DMS114 treated with DMSO at 0.1 percent for 48 hours (cell line): ENCODE results near the gene SOX21.
"Not testable (repeated sequence)": the region's sequence is repeated elsewhere in the genome, so short reads cannot be mapped to it uniquely, and the experiment has no call there.

ENCODE experiments used
- DNase-seq: peaks from one replicate; lab custom pipeline; 2025; ENCODE audit not compliant: unreplicated experiment; lab: John Stamatoyannopoulos, UW

The SOX21 gene

GRCh38 chr13:94712287-94712811 lies at the start of gene SOX21:
TSS of gene SOX21 (minus strand) at chr13:94712545. CDS start at chr13:94712049, 496 bp downstream.
- no peak for DNase-seq

- DNase-seq = no peak
Observed at GRCh38 chr13:94761407-94761806, 49.1 kb upstream of the SOX21 start.

GRCh38 chr13:94759120-94759728 lies 46.9 kb upstream of the SOX21 start:
- no peak for DNase-seq

- no peak for DNase-seq
Observed at GRCh38 chr13:94758436-94758960, 46.2 kb upstream of the SOX21 start.

- DNase-seq = no peak
Observed at GRCh38 chr13:94753327-94753726, 41.0 kb upstream of the SOX21 start.

GRCh38 chr13:94749162-94749561 lies 36.8 kb upstream of the SOX21 start:
- no peak for DNase-seq

- no peak for DNase-seq
Observed at GRCh38 chr13:94739235-94739634, 26.9 kb upstream of the SOX21 start.

- DNase-seq = no peak
Observed at GRCh38 chr13:94731028-94731427, 18.7 kb upstream of the SOX21 start.

GRCh38 chr13:94729941-94730340 lies 17.6 kb upstream of the SOX21 start:
- DNase-seq = not testable (repeated sequence)

GRCh38 chr13:94726425-94726824 lies 14.1 kb upstream of the SOX21 start:
- DNase-seq = no peak

GRCh38 chr13:94722609-94723345 lies 10.4 kb upstream of the SOX21 start:
- DNase-seq = no peak

GRCh38 chr13:94718697-94719096 lies 6.4 kb upstream of the SOX21 start:
- DNase-seq = not testable (repeated sequence)

GRCh38 chr13:94717916-94718315 lies 5.6 kb upstream of the SOX21 start:
- no peak for DNase-seq

GRCh38 chr13:94716016-94716415 lies 3.7 kb upstream of the SOX21 start:
- no peak for DNase-seq

GRCh38 chr13:94713561-94714182 lies 1.3 kb upstream of the SOX21 start:
- DNase-seq = no peak

- no peak for DNase-seq
Observed at GRCh38 chr13:94712812-94713560, 641 bp upstream of the SOX21 start.

- DNase-seq = no peak
Observed at GRCh38 chr13:94711561-94712286, 621 bp downstream of the SOX21 start.

- DNase-seq = no peak
Observed at GRCh38 chr13:94710881-94711560, 1.3 kb downstream of the SOX21 start.

- DNase-seq = no peak
Observed at GRCh38 chr13:94710065-94710781, 2.1 kb downstream of the SOX21 start.
